ENCODE results near the gene EYA2. TPM values are rescaled to one million over a fixed set of nuclear protein-coding genes. Genes with fewer than 3 reads are reported as not detected.
"Not testable (repeated sequence)": the region's sequence is repeated elsewhere in the genome, so short reads cannot be mapped to it uniquely, and the experiment has no call there.

The EYA2 gene
- total and polyA plus RNA-seq, 2 donors (not counting 3 experiments of a cell fraction or from before 2014, with no cell fraction given), result not detected

DNA sequence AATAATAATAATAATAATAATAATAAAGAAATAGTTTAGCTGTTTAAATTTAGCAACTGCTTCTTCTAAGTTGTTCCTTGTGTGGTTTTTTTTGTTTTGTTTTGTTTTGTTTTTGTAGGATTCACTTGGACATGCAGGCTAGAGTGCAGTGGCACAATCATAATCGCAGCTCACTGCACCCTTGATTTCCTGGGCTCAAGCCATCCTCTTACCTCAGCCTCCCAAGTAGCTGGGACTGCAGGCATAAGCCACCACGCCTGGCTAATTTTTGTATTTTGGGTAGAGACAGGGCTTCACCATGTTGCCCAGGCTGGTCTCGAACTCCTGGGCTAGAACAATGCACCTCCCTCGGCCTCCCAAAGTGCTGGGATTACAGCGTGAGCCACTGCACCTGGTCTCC lies 15.3 kb upstream of the EYA2 start:
- H3K9me3 ChIP-seq (replicated peaks; ENCODE audit: control insufficient read depth, insufficient read depth, low read length), result no peaks in the 10 kb centered on the region
- no peaks in the 10 kb centered on the region for H3K27me3 ChIP-seq (ENCODE audit: control insufficient read depth in 2 of 2, insufficient read depth in 2 of 2, low read length in 2 of 2)
- no peak for FAIRE-seq
- ChIA-PET POLR2A (no interaction called here), CTCF (interaction anchor here (1.4 kb wide), 1 partner anchor 13 kb away, joined by 3 read pairs; no protein-coding TSS in a partner anchor)
- H3K4me3 ChIP-seq (replicated peaks in 1 of 3; ENCODE audit: insufficient read depth in 1 of 3, low read depth in 1 of 3, low read length in 3 of 3), result no peak overlapping the region
- no peaks in the 10 kb centered on the region for H3K9me1 ChIP-seq (replicated peaks; ENCODE audit: control insufficient read depth, extremely low read depth, insufficient read depth, low read length)
- H3K4me2 ChIP-seq (ENCODE audit: insufficient read depth, low read length), result no peak overlapping the region
- no peaks in the 10 kb centered on the region for H3K4me1 ChIP-seq (ENCODE audit: control insufficient read depth, extremely low read depth, insufficient read depth, low read length)
- dilution Hi-C loops (cut with MboI; ENCODE audit: extremely low pct_ligation_motif_present, low sequenced_read_pairs), result no loop called here
- intact Hi-C loops (cut with micrococcal nuclease), result no loop called here
- no peak overlapping the region for H3K27ac ChIP-seq (ENCODE audit: insufficient read depth, low read depth, low read length)
- no peak for TF ChIP-seq POLR2AphosphoS5 (IDR thresholded peaks at IDR 0.05; ENCODE audit: insufficient read depth, low read depth, low read length)
- no peak for TF ChIP-seq POLR2A (IDR thresholded peaks at IDR 0.05; ENCODE audit: low read depth, low read length)
- no peak for TF ChIP-seq JUN (IDR thresholded peaks at IDR 0.05; ENCODE audit: borderline replicate concordance, insufficient read depth, insufficient read length, low read depth)
- no peak for TF ChIP-seq EZH2 (IDR thresholded peaks at IDR 0.05; ENCODE audit: borderline replicate concordance, low read depth, low read length, severe bottlenecking)
- TF ChIP-seq MYC (IDR thresholded peaks at IDR 0.05; ENCODE audit: low read depth, low read length), result no peak
- no peak for TF ChIP-seq FOS (IDR thresholded peaks at IDR 0.05; ENCODE audit: borderline replicate concordance, insufficient read depth, low read length)
- TF ChIP-seq GATA2 (IDR thresholded peaks at IDR 0.05; ENCODE audit: insufficient read depth, insufficient read length, low read depth, low read length), result no peak
- TF ChIP-seq, protein P1, sequence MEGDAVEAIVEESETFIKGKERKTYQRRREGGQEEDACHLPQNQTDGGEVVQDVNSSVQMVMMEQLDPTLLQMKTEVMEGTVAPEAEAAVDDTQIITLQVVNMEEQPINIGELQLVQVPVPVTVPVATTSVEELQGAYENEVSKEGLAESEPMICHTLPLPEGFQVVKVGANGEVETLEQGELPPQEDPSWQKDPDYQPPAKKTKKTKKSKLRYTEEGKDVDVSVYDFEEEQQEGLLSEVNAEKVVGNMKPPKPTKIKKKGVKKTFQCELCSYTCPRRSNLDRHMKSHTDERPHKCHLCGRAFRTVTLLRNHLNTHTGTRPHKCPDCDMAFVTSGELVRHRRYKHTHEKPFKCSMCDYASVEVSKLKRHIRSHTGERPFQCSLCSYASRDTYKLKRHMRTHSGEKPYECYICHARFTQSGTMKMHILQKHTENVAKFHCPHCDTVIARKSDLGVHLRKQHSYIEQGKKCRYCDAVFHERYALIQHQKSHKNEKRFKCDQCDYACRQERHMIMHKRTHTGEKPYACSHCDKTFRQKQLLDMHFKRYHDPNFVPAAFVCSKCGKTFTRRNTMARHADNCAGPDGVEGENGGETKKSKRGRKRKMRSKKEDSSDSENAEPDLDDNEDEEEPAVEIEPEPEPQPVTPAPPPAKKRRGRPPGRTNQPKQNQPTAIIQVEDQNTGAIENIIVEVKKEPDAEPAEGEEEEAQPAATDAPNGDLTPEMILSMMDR (IDR thresholded peaks at IDR 0.05; ENCODE audit: extremely low read depth in 1 of 2, insufficient read depth in 1 of 2, low read depth in 1 of 2, low read length in 2 of 2), result no peak
- TF ChIP-seq, protein P2, sequence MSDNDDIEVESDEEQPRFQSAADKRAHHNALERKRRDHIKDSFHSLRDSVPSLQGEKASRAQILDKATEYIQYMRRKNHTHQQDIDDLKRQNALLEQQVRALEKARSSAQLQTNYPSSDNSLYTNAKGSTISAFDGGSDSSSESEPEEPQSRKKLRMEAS (IDR thresholded peaks at IDR 0.05; ENCODE audit: insufficient read depth, insufficient read length), result no peak
- BruUV-seq (replicated peaks), result no TSS peak
- no peaks in the 10 kb centered on the region for H3K79me2 ChIP-seq (ENCODE audit: control insufficient read depth, insufficient read depth, low read length)
- no peak overlapping the region for H3K9ac ChIP-seq (replicated peaks; ENCODE audit: extremely low read depth, insufficient read depth, low read length)
- no peaks in the 10 kb centered on the region for H3K36me3 ChIP-seq (ENCODE audit: control insufficient read depth in 2 of 2, extremely low read depth in 1 of 2, insufficient read depth in 2 of 2, low read length in 2 of 2)
- no peak overlapping the region for H2AFZ ChIP-seq (ENCODE audit: low read depth, low read length)
- DNase-seq (ENCODE audit: low read depth, low spot score), result no peak
- H4K20me1 ChIP-seq (replicated peaks; ENCODE audit: control insufficient read depth, extremely low read depth, insufficient read depth, low read length), result no peaks in the 10 kb centered on the region

DNA sequence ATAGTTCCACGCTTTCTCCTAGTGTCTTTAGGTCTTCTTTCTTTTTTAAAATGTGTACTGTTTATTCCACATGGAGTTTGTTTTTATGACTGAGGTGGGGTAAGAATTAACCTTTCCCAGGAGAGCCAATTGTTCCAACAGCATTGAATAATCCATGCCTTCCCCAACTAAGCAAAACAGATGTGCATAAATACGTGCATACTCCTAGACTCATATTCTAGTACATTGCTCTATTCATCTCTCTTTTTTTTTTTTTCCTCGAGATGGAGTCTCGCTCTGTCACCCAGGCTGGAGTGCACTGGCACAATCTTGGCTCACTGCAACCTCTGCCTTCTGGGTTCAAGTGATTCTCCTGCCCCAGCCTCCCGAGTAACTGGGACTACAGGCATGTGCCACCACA lies 14.7 kb upstream of the EYA2 start:
- H3K9ac ChIP-seq (replicated peaks; ENCODE audit: extremely low read depth, insufficient read depth, low read length); POLR2A ChIA-PET; H3K9me3 ChIP-seq (replicated peaks; ENCODE audit: control insufficient read depth, insufficient read depth, low read length); H3K9me1 ChIP-seq (replicated peaks; ENCODE audit: control insufficient read depth, extremely low read depth, insufficient read depth, low read length); BruUV-seq (replicated peaks); H3K27me3 ChIP-seq (ENCODE audit: control insufficient read depth in 2 of 2, insufficient read depth in 2 of 2, low read length in 2 of 2); H3K4me2 ChIP-seq (ENCODE audit: insufficient read depth, low read length); H4K20me1 ChIP-seq (replicated peaks; ENCODE audit: control insufficient read depth, extremely low read depth, insufficient read depth, low read length); H3K27ac ChIP-seq (ENCODE audit: insufficient read depth, low read depth, low read length); CTCF ChIA-PET; H2AFZ ChIP-seq (ENCODE audit: low read depth, low read length); intact Hi-C loops (cut with micrococcal nuclease); dilution Hi-C loops (cut with MboI; ENCODE audit: extremely low pct_ligation_motif_present, low sequenced_read_pairs); DNase-seq (ENCODE audit: low read depth, low spot score); H3K4me3 ChIP-seq (replicated peaks in 1 of 3; ENCODE audit: insufficient read depth in 1 of 3, low read depth in 1 of 3, low read length in 3 of 3); FAIRE-seq; H3K79me2 ChIP-seq (ENCODE audit: control insufficient read depth, insufficient read depth, low read length); H3K4me1 ChIP-seq (ENCODE audit: control insufficient read depth, extremely low read depth, insufficient read depth, low read length); H3K36me3 ChIP-seq (ENCODE audit: control insufficient read depth in 2 of 2, extremely low read depth in 1 of 2, insufficient read depth in 2 of 2, low read length in 2 of 2): not testable (repeated sequence)

Measured in endothelial cell of umbilical vein (primary cell).